K562 (cell line): Measurements from ENCODE around the gene LTBP4. TPM values are rescaled to one million over a fixed set of nuclear protein-coding genes. Genes with fewer than 3 reads are reported as not detected.

Experiments
- CTCF ChIP-seq, 3 experiments: IDR thresholded peaks in 2 of 3; conservative IDR thresholded peaks in 1 of 3; 2 replicates each; pipeline ENCODE4 v1.5.1; 2011 to 2012; ENCODE audit warnings: low read length in 3 of 3, mild to moderate bottlenecking in 3 of 3, control low read depth in 2 of 3, improper control_type of control experiment in 1 of 3, inconsistent platforms in 1 of 3, low read depth in 1 of 3, mixed read lengths in 1 of 3, moderate library complexity in 1 of 3; ENCODE audit not compliant: insufficient read depth in 2 of 3
- EGR1 ChIP-seq: fragments of 450-650 bp; conservative IDR thresholded peaks from 2 replicates; pipeline ENCODE4 v1.6.1; 2017; ENCODE audit warnings: mild to moderate bottlenecking
- NRF1 ChIP-seq, 2 experiments: fragments of 450-650 bp; IDR thresholded peaks in 1 of 2; conservative IDR thresholded peaks in 1 of 2; 2 replicates each; pipeline ENCODE4 v1.6.1; 2014; ENCODE audit warnings: mild to moderate bottlenecking in 2 of 2
- PYGO2 ChIP-seq: fragments of 450-650 bp; IDR thresholded peaks from 2 replicates; pipeline ENCODE4 v1.6.1; 2016; ENCODE audit warnings: mild to moderate bottlenecking, missing genetic modification characterization, moderate library complexity, missing compliant biosample characterization
- RAD21 ChIP-seq, 2 experiments: fragments of 250-450 bp in 1 of 2; fragments of 450-650 bp in 1 of 2; sonication (Bioruptor Pico) in 1 of 2; formaldehyde crosslinking in 1 of 2; IDR thresholded peaks in 1 of 2; conservative IDR thresholded peaks in 1 of 2; 2 replicates each; pipeline versions ENCODE4 v1.4.0 to v1.8.0; 2020 to 2022; ENCODE audit warnings: mild to moderate bottlenecking in 2 of 2, moderate library complexity in 1 of 2
- TRIM28 ChIP-seq: fragments of 450-650 bp; IDR thresholded peaks from 2 replicates; pipeline ENCODE4 v1.6.1; 2017
- VEZF1 ChIP-seq: fragments of 200-800 bp; sonication (Bioruptor generic); IDR thresholded peaks from 2 replicates; pipeline ENCODE4 v1.6.1; 2017; ENCODE audit warnings: missing genetic modification characterization, missing compliant biosample characterization
- polyA plus RNA-seq, 8 experiments: library from polyadenylated mRNA; depleted of rRNA in 4 of 8; stranded (reverse) in 5 of 8; unstranded in 3 of 8; fragments of >200 nt; fragmentation: Nextera tagmentation in 2 of 8; fragmentation: Illumina TruSeq in 1 of 8; extraction: Ambion mirVana in 2 of 8; extraction: Trizol in 1 of 8; gene quantifications; 2 replicates each; pipeline versions ENCODE4 v1.2.1 to v1.2.3, GENCODE V29; 2011 to 2014; ENCODE audit warnings: inconsistent platforms in 1 of 8, missing spikeins in 1 of 8
- total RNA-seq, 7 experiments: library from RNA; depleted of rRNA in 6 of 7; stranded (reverse); fragments of >200 nt in 6 of 7; fragmentation: Illumina TruSeq in 2 of 7; extraction: Trizol in 2 of 7; gene quantifications; 2 replicates each; pipeline versions ENCODE4 v1.2.1 to v1.2.3, GENCODE V29; 2011 to 2021; ENCODE audit warnings: low replicate concordance in 1 of 7
- TF ChIP-seq, protein P1 (sequence below), 3 experiments: fragments of 200-800 bp in 1 of 3; fragments of 250-450 bp in 1 of 3; fragments of 450-650 bp in 1 of 3; sonication (Bioruptor Pico) in 1 of 3; sonication (Bioruptor generic) in 1 of 3; formaldehyde crosslinking in 1 of 3; IDR thresholded peaks; 2 replicates each; pipeline versions ENCODE4 v1.6.1 to v1.8.0; 2016 to 2022; ENCODE audit warnings: mild to moderate bottlenecking in 2 of 3, missing genetic modification characterization in 2 of 3, missing compliant biosample characterization in 1 of 3, moderate library complexity in 1 of 3

LTBP4 gene
- total and polyA plus RNA-seq, 9 of the 15 experiments (the other 6 are each of a cell fraction or from before 2014, with no cell fraction given), result 0.35 to 160 (median 31.6) TPM

GRCh38 chr19:40640744-40641143 is 39.6 kb downstream of the LTBP4 start (continued):
- TF ChIP-seq, protein P1, sequence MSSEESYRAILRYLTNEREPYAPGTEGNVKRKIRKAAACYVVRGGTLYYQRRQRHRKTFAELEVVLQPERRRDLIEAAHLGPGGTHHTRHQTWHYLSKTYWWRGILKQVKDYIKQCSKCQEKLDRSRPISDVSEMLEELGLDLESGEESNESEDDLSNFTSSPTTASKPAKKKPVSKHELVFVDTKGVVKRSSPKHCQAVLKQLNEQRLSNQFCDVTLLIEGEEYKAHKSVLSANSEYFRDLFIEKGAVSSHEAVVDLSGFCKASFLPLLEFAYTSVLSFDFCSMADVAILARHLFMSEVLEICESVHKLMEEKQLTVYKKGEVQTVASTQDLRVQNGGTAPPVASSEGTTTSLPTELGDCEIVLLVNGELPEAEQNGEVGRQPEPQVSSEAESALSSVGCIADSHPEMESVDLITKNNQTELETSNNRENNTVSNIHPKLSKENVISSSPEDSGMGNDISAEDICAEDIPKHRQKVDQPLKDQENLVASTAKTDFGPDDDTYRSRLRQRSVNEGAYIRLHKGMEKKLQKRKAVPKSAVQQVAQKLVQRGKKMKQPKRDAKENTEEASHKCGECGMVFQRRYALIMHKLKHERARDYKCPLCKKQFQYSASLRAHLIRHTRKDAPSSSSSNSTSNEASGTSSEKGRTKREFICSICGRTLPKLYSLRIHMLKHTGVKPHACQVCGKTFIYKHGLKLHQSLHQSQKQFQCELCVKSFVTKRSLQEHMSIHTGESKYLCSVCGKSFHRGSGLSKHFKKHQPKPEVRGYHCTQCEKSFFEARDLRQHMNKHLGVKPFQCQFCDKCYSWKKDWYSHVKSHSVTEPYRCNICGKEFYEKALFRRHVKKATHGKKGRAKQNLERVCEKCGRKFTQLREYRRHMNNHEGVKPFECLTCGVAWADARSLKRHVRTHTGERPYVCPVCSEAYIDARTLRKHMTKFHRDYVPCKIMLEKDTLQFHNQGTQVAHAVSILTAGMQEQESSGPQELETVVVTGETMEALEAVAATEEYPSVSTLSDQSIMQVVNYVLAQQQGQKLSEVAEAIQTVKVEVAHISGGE (CRISPR knock-in tag; IDR thresholded peaks at IDR 0.05), result no peak
- peak in 1 of 3 experiments; percentile 20; a peak in 1 of 6 replicates for TF ChIP-seq CTCF (IDR thresholded peaks at IDR 0.05 in 2 of 3, conservative IDR thresholded peaks at IDR 0.05 in 1 of 3; ENCODE audit: insufficient read depth in 2 of 3, low read depth in 1 of 3, low read length in 3 of 3)
- TF ChIP-seq VEZF1 (CRISPR knock-in tag), result peak; percentile 55
- TF ChIP-seq NRF1 (conservative IDR thresholded peaks at IDR 0.05 in 1 of 2, IDR thresholded peaks at IDR 0.05 in 1 of 2), result peak; percentile 71 to 74
- TF ChIP-seq EGR1, result peak; percentile 44; the same call in 1 of the 2 replicates
- no peak for TF ChIP-seq RAD21 (CRISPR knock-in tag; conservative IDR thresholded peaks at IDR 0.05 in 1 of 2, IDR thresholded peaks at IDR 0.05 in 1 of 2)
- TF ChIP-seq TRIM28, result no peak
- no peak for TF ChIP-seq PYGO2 (tag)
